Dermis microvascular lymphatic vessel endothelial cell (primary cell): ENCODE measurements around the gene MACROH2A2. TPM values are rescaled to one million over a fixed set of nuclear protein-coding genes. Genes with fewer than 3 reads are reported as not detected.
"Not testable (repeated sequence)": the region's sequence is repeated elsewhere in the genome, so short reads cannot be mapped to it uniquely, and the experiment has no call there.

ENCODE experiments used
- DNase-seq, 2 donors: peaks; one replicate each; pipeline versions ENCODE4 v3.0.0 to v3.0.0-alpha.2; 2010; ENCODE audit warnings: low read depth in 2 of 2
- total RNA-seq: library from RNA; depleted of rRNA; stranded (reverse); fragments of >200 nt; gene quantifications from 2 replicates; pipeline ENCODE4 v1.2.1, GENCODE V29; 2014

Gene MACROH2A2
- total RNA-seq, 1 donor from 2014 or later, result under 0.01 TPM

DNA sequence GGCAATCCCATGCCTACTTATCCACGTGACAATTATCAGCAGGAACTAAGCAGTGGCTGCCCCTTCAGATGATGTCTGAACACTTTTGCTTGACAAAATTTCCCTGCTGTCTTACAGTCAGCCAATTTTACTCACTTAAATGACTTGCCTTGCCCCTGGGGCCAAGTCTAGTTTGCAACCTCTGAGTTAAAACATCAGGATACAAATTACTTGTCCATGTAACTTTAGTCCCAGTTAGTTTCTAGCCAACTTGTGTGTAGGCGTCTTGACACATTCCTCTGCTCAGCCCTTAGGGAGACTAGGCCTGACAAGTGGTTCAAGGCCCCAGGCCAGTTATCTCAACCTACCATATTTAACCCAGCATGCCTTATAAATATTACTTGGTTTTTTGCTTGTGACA lies 105.5 kb downstream of the MACROH2A2 start:
- no peak for DNase-seq

DNA sequence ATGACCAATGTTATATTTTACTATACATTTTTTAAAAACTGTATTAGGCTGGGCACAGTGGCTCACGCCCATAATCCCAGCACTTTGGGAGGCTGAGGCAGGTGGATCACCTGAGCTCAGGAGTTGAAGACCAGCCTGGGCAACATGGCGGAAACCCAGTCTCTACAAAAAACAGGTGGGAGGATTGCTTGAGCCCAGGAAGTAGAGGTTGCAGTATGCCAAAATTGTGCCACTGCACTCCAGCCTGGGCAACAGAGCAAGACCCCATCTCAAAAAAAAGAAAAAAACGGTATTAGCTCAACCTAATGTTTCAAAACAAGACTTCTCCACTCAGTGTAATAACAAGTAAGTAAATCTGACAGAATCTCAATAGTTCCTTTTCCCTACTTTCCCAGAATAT lies 106.7 kb downstream of the MACROH2A2 start:
- DNase-seq, result not testable (repeated sequence)

DNA sequence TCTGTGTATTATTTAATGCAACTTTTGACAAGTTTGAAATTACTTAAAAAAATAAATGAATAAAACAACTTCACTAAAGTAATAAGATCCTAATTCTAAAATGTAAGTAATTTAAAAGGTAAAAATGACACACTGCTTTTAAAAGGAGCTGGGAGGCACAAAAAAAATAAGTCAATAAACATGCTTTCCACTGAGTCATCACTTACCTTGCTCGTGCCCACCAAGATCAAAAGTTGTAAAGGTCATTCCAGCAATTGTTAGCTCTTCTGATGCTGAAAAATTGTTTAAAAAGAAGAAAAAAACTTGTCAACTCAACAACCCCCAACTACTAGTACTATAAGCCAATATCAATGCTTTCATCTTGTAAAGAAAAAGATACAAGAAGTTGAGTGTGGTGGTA lies 108.2 kb downstream of the MACROH2A2 start:
- DNase-seq, result no peak

Other genes with a start within 250 kb of the MACROH2A2 start
- gene AIFM2, start 80.0 kb downstream of the MACROH2A2 start, total RNA-seq, result 1.3 and 1.5 TPM in 2 replicates
- 4.6 and 5.2 TPM in 2 replicates for gene TYSND1, start 93.9 kb downstream of the MACROH2A2 start, total RNA-seq
- 114 and 133 TPM in 2 replicates for gene SAR1A, start 117.7 kb downstream of the MACROH2A2 start, total RNA-seq
- gene PPA1, start 180.6 kb downstream of the MACROH2A2 start, total RNA-seq, result 109 and 147 TPM in 2 replicates
- gene NPFFR1, start 231.2 kb downstream of the MACROH2A2 start, total RNA-seq, result not detected in 2 replicates